SKM-1 treated with dmso at 0.1 percent for 144 hours (cell line): ENCODE data around the gene FBXL13.
"Not testable (repeated sequence)": the region's sequence is repeated elsewhere in the genome, so short reads cannot be mapped to it uniquely, and the experiment has no call there.

Experiments
- DNase-seq: peaks from one replicate; lab custom pipeline; 2025; ENCODE audit not compliant: unreplicated experiment; lab: John Stamatoyannopoulos, UW

FBXL13 gene

GRCh38 chr7:103080923-103081322 lies 6.3 kb upstream of the FBXL13 start:
- DNase-seq = no peak

DNA sequence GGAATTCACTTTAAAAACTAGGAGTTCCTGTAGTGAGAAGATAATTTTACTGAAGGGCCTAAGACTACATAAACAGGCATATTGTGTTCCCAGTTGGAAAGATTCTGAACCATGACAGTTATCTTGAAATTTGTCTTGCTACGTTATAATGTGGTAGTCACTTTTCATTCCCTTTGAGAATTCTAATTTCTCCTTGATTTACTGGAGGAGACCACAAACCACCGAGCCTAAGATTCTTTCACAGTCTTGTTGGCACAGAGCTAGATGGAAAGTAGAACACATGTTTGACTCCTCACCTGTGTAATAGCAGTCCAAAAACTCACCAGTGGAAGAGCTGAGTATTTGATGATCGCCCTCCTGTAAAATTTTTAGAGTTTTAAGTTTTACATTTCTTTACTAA lies 5.2 kb upstream of the FBXL13 start:
- DNase-seq = no peak

- not testable (repeated sequence) for DNase-seq
These were observed 3.6 kb upstream of the FBXL13 start for GRCh38 chr7:103078226-103078625.

DNA sequence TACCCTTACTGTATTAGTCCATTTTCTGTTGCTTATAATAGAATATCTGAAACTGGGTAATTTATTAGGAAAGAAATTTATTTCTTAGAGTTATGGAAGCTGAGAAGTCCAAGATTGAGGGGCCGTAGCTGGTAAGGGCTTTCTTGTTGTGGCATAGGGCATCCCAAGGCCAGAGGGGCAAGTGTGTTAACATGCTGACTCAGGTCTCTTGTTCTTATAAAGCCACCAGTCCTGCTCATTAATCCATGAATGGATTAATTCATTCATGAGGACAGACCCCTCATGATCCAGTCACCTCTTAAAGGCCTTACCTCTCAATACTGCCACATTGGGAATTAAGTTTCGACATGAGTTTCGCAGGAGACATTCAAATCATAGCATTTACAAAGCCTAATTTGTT lies 2.7 kb upstream of the FBXL13 start:
- no peak for DNase-seq

- no peak for DNase-seq
These were observed 2.2 kb upstream of the FBXL13 start for GRCh38 chr7:103076764-103077163.

DNA sequence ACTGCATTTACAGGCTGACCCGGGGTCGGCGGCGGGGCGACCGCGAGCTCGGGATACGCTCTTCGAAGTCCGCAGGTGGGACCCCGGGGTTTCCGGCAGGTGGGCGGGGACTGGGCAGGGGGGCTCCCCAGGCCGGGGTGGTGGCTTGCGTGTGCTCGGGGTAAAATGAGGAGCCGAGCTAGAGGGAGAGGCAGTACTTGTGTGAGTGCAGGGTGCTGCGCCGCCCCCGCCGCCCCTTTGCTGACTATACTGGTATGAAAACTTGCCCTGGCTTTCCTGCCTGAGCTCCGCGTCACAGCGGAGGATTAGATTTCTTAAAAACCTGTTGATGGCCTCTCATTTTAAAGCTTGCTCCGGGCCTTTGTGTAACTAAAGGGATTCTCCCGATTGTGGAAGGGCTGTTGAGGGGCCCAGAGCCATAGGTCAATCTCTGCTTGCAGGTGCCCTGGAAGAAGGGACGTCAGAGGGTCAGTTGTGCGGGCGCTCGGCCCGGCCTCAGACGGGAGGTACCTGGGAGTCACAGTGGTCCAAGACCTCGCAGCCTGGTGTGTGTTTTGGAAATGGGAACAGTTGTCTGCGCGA lies 832 bp upstream of the FBXL13 start:
- DNase-seq = no peak

DNA sequence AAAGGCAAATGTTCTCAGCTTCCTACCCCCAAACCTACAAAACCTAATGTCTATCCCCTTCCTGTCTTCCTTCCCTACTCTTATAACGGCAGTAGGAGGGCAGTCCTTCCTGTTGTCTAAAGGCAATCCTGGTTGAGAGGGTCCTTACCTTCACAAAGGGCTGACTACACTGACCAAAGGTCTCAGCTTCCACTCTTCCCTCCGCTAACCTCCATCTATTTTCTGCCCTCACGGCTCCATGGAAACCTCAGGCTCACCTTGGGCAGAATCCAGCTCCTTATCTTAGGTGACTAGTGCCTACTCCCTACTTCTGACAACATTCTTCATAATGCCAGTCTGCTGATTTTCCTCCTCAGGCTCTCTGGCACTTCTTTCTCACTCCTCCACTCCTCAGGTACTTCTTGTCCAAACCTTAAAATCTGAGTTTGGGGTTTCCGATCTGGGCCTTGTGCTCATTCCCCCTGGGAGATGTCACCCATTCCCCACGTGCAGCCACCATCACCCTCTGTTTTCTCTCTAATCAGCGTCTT lies 542 bp downstream of the FBXL13 start:
- DNase-seq = no peak

GRCh38 chr7:103071000-103071399 lies 3.6 kb downstream of the FBXL13 start:
- no peak for DNase-seq

GRCh38 chr7:103068414-103069403 lies 5.9 kb downstream of the FBXL13 start:
- no peak for DNase-seq

DNA sequence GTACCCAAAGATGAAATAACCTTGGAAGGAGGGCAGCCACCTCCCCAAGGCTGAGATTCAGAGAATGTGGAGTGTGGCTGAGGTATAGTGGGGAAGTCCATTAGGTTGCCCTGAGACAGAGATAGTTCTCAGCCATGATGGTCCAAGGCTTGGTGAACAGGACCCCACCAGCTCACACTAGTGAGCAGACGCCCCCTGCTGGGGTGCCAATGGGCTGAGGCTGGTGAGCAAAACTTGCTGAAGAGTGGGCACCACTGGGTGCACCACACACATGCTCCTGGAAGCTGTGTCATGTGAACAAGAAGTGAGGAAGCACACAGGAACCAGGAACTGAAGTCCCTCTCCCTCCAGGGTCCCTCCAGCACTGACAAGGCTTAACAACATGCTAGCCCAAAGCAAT lies 8.9 kb downstream of the FBXL13 start:
- DNase-seq = peak; percentile 55

DNA sequence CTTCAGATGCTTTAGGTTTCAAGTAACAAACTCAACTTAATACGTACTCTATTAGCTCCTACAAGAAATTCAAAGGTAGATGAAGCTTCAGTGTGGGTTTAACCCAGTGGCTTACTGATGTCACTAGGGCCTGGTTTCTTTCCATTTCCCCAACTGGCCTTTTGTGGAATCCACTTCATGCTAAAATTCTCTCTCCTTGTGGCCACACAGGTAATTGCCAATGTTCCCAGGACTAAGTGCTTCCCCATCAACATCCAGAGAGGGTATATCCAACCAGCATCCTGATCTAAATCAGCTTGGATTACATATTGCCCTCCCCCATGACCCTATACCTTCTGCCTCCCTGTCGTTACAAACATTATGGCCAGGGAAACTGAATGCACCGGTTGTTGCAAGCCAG lies 10.7 kb downstream of the FBXL13 start:
- no peak for DNase-seq

DNA sequence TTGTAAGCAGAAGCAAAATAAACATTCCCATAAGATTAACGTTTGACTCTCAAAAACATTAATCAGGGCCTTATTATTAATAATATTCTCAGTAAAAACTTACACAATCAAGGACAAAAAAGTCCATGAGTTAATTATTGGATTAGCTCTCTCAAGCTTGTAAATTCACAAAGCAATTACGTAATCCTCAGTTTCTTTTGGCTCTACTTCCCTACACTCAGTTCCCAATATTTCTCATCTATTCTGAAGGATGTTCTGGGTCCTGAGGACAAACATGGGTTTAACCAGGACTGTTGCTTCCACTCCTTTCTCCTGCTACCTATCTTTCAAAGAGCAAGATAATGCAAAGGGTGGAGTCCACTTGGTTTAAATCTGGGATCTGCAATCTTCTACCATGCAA lies 15.1 kb downstream of the FBXL13 start:
- DNase-seq = no peak

GRCh38 chr7:103058122-103058521 lies 16.5 kb downstream of the FBXL13 start:
- no peak for DNase-seq

DNA sequence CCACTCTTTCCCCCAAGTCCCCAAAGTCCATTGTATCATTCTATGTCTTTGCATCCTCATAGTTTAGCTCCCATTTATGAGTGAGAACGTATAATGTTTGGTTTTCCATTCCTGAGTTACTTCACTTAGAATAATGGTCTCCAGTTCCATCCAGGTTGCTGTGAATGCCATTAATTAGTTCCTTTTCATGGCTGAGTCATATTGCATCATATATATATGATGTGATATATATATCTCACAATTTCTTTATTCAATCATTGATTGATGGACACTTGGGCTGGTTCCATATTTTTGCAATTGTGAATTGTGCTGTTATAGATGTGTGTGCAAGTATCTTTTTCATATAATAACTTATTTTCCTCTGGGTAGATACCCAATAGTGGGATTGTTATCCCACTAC lies 18.6 kb downstream of the FBXL13 start:
- DNase-seq = not testable (repeated sequence)

DNA sequence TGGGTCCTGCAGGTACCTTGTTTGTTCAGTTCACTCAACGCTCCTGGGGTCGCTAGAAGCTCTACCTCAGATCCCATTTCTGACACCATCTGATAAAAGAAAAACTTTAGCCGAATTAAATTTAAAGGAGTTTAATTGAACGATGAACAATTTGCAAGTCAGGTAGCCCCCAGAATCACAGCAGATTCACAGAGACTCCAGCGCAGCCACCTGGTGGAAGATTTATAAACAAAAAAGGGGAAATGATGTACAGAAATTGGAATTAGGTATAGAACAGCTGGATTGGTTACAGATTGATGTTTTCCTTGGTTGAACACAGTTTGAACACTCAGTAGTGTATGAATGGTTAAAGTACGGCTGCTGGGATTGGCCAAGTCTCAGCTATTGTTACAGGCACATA lies 23.1 kb downstream of the FBXL13 start:
- no peak for DNase-seq

DNA sequence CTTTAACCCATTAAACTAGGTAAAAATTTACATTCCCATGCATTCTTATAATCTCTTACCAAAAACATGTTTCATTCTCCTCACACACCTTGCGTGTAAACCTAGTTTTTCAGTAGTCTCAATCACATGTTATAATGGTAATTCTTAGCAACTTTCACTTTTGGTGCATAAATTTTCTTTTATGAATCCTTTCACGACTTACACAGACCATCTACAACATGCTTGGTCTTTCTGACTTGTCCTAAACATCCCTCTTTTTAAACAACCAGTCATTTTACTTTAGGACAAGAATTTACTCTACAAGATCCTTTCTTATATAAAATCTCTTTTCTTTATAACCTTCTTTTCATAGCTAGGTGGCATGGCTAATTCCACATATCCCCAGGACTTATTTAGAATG lies 25.8 kb downstream of the FBXL13 start:
- DNase-seq = no peak

GRCh38 chr7:103041815-103042214 lies 32.8 kb downstream of the FBXL13 start:
- DNase-seq = not testable (repeated sequence)

- DNase-seq = not testable (repeated sequence)
These were observed 36.5 kb downstream of the FBXL13 start for GRCh38 chr7:103037823-103038739.

DNA sequence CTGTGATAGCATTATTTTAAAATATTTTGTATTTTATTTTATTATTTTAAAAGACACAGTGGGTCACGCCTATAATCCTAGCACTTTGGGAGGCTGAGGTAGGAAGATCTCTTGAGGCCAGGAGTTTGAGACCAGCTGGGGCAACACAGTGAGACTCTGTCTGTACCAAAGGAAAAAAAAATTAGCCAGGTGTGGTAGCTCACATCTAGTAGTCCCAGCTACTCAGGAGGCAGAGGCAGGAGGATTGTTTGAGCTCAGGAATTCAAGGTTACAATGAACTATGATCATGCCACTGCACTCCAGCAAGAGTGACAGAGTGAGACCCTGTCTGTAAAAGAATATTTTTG lies 37.1 kb downstream of the FBXL13 start:
- no peak for DNase-seq

- DNase-seq = not testable (repeated sequence)
These were observed 40.3 kb downstream of the FBXL13 start for GRCh38 chr7:103034318-103034717.

- DNase-seq = no peak
These were observed 42.8 kb downstream of the FBXL13 start for GRCh38 chr7:103031781-103032180.
